Transverse colon (tissue), 4 donors: ENCODE measurements around the gene CTNNBIP1.

Source experiments
- EP300 ChIP-seq: sonication (generic); formaldehyde crosslinking; IDR thresholded peaks from one replicate; pipeline ENCODE4 v1.6.1; 2017; ENCODE audit warnings: antibody characterized with exemption, low read depth
- POLR2A ChIP-seq: fragments of 450-650 bp; IDR thresholded peaks from one replicate; pipeline ENCODE4 v1.6.1; 2016; ENCODE audit warnings: antibody characterized with exemption, mild to moderate bottlenecking, moderate library complexity
- POLR2AphosphoS5 ChIP-seq, 3 donors: sonication (generic); formaldehyde crosslinking; IDR thresholded peaks; one replicate each; pipeline ENCODE4 v1.6.1; 2016; ENCODE audit warnings: antibody characterized with exemption in 3 of 3
- TF ChIP-seq, protein P1 (sequence below), 5 experiments: fragments of 200-600 bp in 3 of 5; fragments of 450-650 bp in 2 of 5; sonication (generic) in 3 of 5; IDR thresholded peaks; 1 replicate in 2 of 5; 2 replicates in 3 of 5; pipeline ENCODE4 v1.5.1; 2016 to 2017; ENCODE audit warnings: antibody characterized with exemption in 5 of 5, inconsistent platforms in 3 of 5, mild to moderate bottlenecking in 2 of 5, moderate library complexity in 1 of 5

DNA sequence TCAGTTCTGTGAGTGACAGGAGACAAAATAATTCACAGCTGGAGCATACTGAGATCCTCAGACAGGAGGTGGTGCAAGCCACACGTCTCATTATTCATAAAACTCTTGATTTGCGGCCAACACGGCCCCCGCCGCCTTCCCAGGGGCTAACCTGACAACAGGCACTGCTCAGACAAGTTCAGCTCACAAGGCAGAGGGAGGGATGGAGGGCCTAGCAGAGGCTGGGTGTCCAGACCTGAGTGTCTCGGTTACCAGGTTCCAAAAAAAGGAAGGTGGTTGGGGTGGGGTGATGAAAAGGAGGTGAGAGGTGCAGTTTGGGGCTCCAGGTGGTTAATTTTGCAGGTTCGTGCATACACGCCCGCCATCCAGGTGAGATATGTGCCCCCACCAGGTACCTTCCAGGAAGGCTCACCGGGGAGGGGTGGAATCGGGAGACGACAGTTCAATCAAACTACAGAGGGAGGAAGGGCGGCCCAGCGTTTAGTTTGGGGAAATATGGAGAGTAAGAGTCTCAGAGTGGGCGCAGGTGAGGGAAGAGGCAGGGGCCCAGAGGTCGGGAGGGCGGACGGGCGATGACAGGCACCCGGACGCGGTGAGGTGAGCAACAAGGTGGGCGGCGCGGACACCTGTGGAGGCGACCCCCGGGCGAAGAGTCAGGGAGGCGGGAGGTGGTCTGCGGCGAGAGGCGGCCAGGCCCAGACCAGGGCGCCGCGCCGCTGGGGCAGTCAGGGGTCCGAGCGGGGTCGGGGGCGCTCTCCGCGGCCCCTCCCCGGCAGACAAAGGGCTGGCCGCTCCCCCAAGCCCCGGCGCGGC, 629 bp downstream of the CTNNBIP1 start:
- TF ChIP-seq, protein P1, sequence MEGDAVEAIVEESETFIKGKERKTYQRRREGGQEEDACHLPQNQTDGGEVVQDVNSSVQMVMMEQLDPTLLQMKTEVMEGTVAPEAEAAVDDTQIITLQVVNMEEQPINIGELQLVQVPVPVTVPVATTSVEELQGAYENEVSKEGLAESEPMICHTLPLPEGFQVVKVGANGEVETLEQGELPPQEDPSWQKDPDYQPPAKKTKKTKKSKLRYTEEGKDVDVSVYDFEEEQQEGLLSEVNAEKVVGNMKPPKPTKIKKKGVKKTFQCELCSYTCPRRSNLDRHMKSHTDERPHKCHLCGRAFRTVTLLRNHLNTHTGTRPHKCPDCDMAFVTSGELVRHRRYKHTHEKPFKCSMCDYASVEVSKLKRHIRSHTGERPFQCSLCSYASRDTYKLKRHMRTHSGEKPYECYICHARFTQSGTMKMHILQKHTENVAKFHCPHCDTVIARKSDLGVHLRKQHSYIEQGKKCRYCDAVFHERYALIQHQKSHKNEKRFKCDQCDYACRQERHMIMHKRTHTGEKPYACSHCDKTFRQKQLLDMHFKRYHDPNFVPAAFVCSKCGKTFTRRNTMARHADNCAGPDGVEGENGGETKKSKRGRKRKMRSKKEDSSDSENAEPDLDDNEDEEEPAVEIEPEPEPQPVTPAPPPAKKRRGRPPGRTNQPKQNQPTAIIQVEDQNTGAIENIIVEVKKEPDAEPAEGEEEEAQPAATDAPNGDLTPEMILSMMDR (IDR thresholded peaks at IDR 0.05) = no peak
- TF ChIP-seq POLR2A (no peak), POLR2AphosphoS5 (IDR thresholded peaks at IDR 0.05) (no peak), EP300 (no peak)
